ENCODE measurements around the gene ALAD. TPM values are rescaled to one million over a fixed set of nuclear protein-coding genes. Genes with fewer than 3 reads are reported as not detected.
A peak's percentile ranks its signal among the peaks of the same experiment; 100 is the strongest.

ALAD gene
- polyA plus RNA-seq, 1 donor (not counting 4 experiments of a cell fraction or from before 2014, with no cell fraction given), result 9.3 TPM

GRCh38 chr9:113409883-113410206 lies 8.8 kb upstream of the ALAD start:
- Histone ChIP-seq H3K79me2 (ENCODE audit: control insufficient read depth, insufficient read depth, low read length) (peaks cover 21% of the 10 kb centered on the region), H4K20me1 (ENCODE audit: control insufficient read depth, extremely low read depth, insufficient read depth, low read length) (no peaks in the 10 kb centered on the region), H3K9ac (ENCODE audit: control insufficient read depth, extremely low read depth, insufficient read depth, low read length) (peak overlapping the region; percentile 97), H3K9me3 (ENCODE audit: control insufficient read depth, low read depth, low read length) (no peaks in the 10 kb centered on the region), H3K9me1 (ENCODE audit: control insufficient read depth, extremely low read depth, insufficient read depth, low read length) (no peaks in the 10 kb centered on the region), H3K36me3 (ENCODE audit: control insufficient read depth in 2 of 2, extremely low read depth in 1 of 2, insufficient read depth in 2 of 2, low read length in 2 of 2) (peaks cover 4 to 18% of the 10 kb centered on the region in 2 experiments), H3K27me3 (ENCODE audit: control insufficient read depth, extremely low read depth, insufficient read depth, low read length) (no peaks in the 10 kb centered on the region), H3K4me3 (ENCODE audit: control insufficient read depth in 2 of 3, extremely low read depth in 1 of 3, insufficient read depth in 2 of 3, low read depth in 1 of 3, low read length in 3 of 3) (peak overlapping the region; percentile 74 to 98 (median 93)), H3K4me1 (ENCODE audit: control insufficient read depth, extremely low read depth, insufficient read depth, low read length) (peaks cover 4% of the 10 kb centered on the region), H3K27ac (ENCODE audit: control insufficient read depth, insufficient read depth, low read length) (peak overlapping the region; percentile 99), H2AFZ (ENCODE audit: control insufficient read depth, low read length) (peak overlapping the region; percentile 92), H3K4me2 (ENCODE audit: control insufficient read depth, extremely low read depth, insufficient read depth, low read depth, low read length) (peak overlapping the region; percentile 88)
- no peak for FAIRE-seq
- TF ChIP-seq CTCF (optimal IDR thresholded peaks at IDR 0.05 in 1 of 3, IDR thresholded peaks at IDR 0.05 in 1 of 3, conservative IDR thresholded peaks at IDR 0.05 in 1 of 3; ENCODE audit: extremely low read depth in 1 of 3, insufficient read depth in 2 of 3, low read length in 3 of 3) (no peak), EZH2 (IDR thresholded peaks at IDR 0.05; ENCODE audit: low read length) (no peak)
- dilution Hi-C loops (cut with MboI; ENCODE audit: extremely low pct_ligation_motif_present, low sequenced_read_pairs), result loop anchor here (10.0 kb wide), 1 partner anchor 65 kb away; the partner anchor contains the start of genes BSPRY and WDR31
- no peak for DNase-seq (ENCODE audit: low read depth, low spot score)

- Histone ChIP-seq H3K9me1 (ENCODE audit: control insufficient read depth, extremely low read depth, insufficient read depth, low read length) (no peaks in the 10 kb centered on the region), H3K4me3 (ENCODE audit: control insufficient read depth in 2 of 3, extremely low read depth in 1 of 3, insufficient read depth in 2 of 3, low read depth in 1 of 3, low read length in 3 of 3) (peak overlapping the region; percentile 74 to 98 (median 93)), H3K9me3 (ENCODE audit: control insufficient read depth, low read depth, low read length) (no peaks in the 10 kb centered on the region), H3K27me3 (ENCODE audit: control insufficient read depth, extremely low read depth, insufficient read depth, low read length) (no peaks in the 10 kb centered on the region), H3K27ac (ENCODE audit: control insufficient read depth, insufficient read depth, low read length) (peak overlapping the region; percentile 99), H2AFZ (ENCODE audit: control insufficient read depth, low read length) (peak overlapping the region; percentile 92), H3K9ac (ENCODE audit: control insufficient read depth, extremely low read depth, insufficient read depth, low read length) (peak overlapping the region; percentile 97), H4K20me1 (ENCODE audit: control insufficient read depth, extremely low read depth, insufficient read depth, low read length) (no peaks in the 10 kb centered on the region), H3K4me2 (ENCODE audit: control insufficient read depth, extremely low read depth, insufficient read depth, low read depth, low read length) (peak overlapping the region; percentile 88), H3K36me3 (ENCODE audit: control insufficient read depth in 2 of 2, extremely low read depth in 1 of 2, insufficient read depth in 2 of 2, low read length in 2 of 2) (peaks cover 4 to 18% of the 10 kb centered on the region in 2 experiments), H3K79me2 (ENCODE audit: control insufficient read depth, insufficient read depth, low read length) (peaks cover 21% of the 10 kb centered on the region), H3K4me1 (ENCODE audit: control insufficient read depth, extremely low read depth, insufficient read depth, low read length) (peaks cover 4% of the 10 kb centered on the region)
- no peak for DNase-seq (ENCODE audit: low read depth, low spot score)
- TF ChIP-seq EZH2 (IDR thresholded peaks at IDR 0.05; ENCODE audit: low read length), result no peak
- dilution Hi-C loops (cut with MboI; ENCODE audit: extremely low pct_ligation_motif_present, low sequenced_read_pairs), result loop anchor here (10.0 kb wide), 1 partner anchor 65 kb away; the partner anchor contains the start of genes BSPRY and WDR31
- FAIRE-seq, result no peak
Measured at GRCh38 chr9:113409481-113409880, 8.4 kb upstream of the ALAD start.
